ENCODE data around the gene METTL16.

The METTL16 gene

DNA sequence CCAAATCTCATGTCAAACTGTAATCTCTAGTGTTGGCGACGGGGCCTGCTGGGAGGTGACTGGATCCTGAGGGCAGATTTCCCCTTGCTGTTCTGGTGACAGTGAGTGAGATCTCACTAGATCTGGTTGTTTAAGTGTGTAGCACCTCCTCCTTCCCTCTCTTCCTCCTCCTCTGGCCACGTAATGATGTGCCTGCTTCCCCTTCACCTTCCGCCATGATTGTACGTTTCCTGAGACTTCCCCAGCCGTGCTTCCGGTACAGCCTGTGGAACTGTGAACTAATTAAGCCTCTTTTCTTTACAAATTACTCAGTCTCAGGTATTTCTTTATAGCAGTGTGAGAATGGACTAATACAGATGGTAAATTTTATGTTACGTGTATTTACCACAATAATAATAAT lies 49.2 kb downstream of the METTL16 start:
- H3K4me3 ChIP-seq (ENCODE audit: control insufficient read depth, low read depth, low read length), result no peak overlapping the region
- TF ChIP-seq, protein P1, sequence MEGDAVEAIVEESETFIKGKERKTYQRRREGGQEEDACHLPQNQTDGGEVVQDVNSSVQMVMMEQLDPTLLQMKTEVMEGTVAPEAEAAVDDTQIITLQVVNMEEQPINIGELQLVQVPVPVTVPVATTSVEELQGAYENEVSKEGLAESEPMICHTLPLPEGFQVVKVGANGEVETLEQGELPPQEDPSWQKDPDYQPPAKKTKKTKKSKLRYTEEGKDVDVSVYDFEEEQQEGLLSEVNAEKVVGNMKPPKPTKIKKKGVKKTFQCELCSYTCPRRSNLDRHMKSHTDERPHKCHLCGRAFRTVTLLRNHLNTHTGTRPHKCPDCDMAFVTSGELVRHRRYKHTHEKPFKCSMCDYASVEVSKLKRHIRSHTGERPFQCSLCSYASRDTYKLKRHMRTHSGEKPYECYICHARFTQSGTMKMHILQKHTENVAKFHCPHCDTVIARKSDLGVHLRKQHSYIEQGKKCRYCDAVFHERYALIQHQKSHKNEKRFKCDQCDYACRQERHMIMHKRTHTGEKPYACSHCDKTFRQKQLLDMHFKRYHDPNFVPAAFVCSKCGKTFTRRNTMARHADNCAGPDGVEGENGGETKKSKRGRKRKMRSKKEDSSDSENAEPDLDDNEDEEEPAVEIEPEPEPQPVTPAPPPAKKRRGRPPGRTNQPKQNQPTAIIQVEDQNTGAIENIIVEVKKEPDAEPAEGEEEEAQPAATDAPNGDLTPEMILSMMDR (IDR thresholded peaks at IDR 0.05; ENCODE audit: control insufficient read depth, insufficient read depth, low read depth, low read length, missing control alignments), result no peak
- DNase-seq (ENCODE audit: low read depth), result no peak

DNA sequence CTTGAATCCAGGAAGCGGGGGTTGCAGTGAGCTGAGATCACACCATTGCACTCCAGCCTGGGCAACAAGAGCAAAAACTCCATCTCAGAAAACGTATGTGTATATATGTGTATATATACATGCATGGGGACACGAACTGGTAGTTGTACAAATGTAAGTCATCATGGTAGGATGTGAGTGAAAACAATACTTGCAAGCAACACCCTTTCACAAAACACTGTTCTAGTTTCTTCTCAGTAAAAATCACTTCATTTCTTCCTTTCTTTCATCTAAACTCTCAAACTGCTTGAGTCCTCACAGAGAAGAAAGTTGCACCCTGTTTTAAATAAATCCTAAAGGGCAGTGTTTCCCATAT lies 51.8 kb downstream of the METTL16 start:
- TF ChIP-seq, protein P1 (IDR thresholded peaks at IDR 0.05; ENCODE audit: control insufficient read depth, insufficient read depth, low read depth, low read length, missing control alignments), result no peak
- no peak for DNase-seq (ENCODE audit: low read depth)
- no peak overlapping the region for H3K4me3 ChIP-seq (ENCODE audit: control insufficient read depth, low read depth, low read length)

DNA sequence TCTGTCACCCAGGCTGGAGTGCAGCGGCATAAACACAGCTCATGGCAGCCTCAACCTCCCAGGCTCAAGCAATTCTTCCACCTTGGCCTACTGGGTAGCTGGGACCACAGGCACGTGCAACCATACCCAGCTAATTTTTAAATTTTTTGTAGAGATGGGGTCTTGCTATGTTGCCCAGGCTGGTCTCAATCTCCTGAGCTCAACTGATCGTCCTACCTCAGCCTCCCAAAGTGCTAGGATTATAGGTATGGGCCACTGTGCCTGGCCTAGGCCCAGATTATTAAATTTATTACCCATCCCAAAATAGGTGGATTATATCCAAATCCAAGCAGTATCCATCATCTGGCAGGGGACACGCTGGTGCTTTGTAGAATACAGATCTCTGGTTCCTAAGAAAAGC lies 53.8 kb downstream of the METTL16 start:
- TF ChIP-seq, protein P1 (IDR thresholded peaks at IDR 0.05; ENCODE audit: control insufficient read depth, insufficient read depth, low read depth, low read length, missing control alignments), result no peak
- H3K4me3 ChIP-seq (ENCODE audit: control insufficient read depth, low read depth, low read length), result no peak overlapping the region
- no peak for DNase-seq (ENCODE audit: low read depth)

DNA sequence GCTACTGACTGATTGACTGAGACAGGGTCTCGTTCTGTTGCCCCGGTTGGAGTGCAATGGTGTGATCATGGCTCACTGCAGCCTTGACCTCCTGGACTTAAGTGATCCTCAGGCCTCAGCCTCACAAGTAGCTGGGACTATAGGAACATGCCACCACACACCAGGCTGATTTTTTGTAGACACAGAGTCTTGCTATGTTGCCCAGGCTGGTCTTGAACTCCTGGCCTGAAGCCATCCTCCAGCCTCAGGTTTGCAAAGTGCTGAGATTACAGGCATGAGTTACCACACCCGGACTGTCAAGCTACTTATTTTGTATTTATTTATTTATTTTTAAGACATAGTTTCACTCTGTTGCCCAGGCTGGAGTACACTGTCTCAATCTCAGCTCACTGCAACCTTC lies 55.2 kb downstream of the METTL16 start:
- DNase-seq (ENCODE audit: low read depth), result no peak
- TF ChIP-seq, protein P1 (IDR thresholded peaks at IDR 0.05; ENCODE audit: control insufficient read depth, insufficient read depth, low read depth, low read length, missing control alignments), result no peak
- H3K4me3 ChIP-seq (ENCODE audit: control insufficient read depth, low read depth, low read length), result no peak overlapping the region

DNA sequence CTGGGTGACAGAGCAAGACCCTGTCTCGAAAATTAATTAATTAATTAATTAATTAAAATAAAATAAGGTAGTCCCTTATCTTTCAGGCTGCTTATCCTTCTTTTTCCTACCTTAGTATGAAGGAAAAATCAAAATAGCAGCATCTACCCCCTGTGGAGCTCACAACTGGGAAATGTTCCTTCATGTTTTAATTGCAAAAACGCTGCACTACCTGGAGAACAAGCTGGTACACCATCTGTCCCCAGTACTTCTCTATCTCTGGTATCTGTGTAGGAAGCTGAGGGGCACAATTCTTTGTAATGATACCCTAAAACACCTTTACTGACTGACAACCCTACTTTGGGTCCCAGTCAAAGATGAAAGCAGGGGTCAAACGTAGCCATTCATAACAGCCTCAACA lies 55.7 kb downstream of the METTL16 start:
- DNase-seq (ENCODE audit: low read depth), result no peak
- TF ChIP-seq, protein P1 (IDR thresholded peaks at IDR 0.05; ENCODE audit: control insufficient read depth, insufficient read depth, low read depth, low read length, missing control alignments), result no peak
- no peak overlapping the region for H3K4me3 ChIP-seq (ENCODE audit: control insufficient read depth, low read depth, low read length)

DNA sequence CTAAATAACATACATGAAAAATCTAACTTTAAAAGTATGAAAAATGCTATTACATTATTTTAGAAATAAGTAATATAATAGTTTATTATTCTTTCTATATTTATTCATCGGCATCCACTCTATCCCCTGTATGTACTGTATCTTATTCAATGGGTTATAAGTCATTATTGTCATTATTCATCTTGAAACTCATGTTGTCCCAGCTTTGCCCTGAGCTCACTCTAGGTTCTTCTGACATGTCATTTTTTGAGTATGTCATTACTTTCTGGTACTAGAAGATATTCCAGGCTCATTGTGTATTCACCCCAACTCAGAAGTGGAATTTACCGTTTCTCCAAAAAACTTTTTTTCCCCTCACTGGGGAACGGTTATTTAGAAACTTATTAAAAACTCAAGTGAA lies 57.8 kb downstream of the METTL16 start:
- no peak for DNase-seq (ENCODE audit: low read depth)
- TF ChIP-seq, protein P1 (IDR thresholded peaks at IDR 0.05; ENCODE audit: control insufficient read depth, insufficient read depth, low read depth, low read length, missing control alignments), result no peak
- no peak overlapping the region for H3K4me3 ChIP-seq (ENCODE audit: control insufficient read depth, low read depth, low read length)

DNA sequence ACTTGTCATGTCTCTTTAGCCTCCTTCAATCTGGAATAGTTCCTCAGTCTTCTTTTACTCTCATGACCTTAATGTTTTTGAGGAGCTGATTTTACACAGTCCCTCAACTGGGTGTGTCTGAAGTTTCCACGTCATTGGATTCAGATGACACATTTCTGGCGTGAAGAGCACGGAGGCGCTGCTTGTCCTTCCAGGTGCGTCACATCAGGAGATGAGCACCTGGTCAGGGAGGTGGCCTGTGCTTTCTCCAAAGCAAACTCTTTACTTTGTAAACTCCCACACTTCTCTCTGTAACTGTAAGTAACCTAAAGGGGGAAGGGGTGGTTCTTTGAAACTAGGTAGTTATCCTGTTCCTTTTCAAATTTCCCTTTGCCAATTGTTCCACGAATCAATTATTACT lies 58.4 kb downstream of the METTL16 start:
- H3K4me3 ChIP-seq (ENCODE audit: control insufficient read depth, low read depth, low read length), result no peak overlapping the region
- no peak for DNase-seq (ENCODE audit: low read depth)
- TF ChIP-seq, protein P1 (IDR thresholded peaks at IDR 0.05; ENCODE audit: control insufficient read depth, insufficient read depth, low read depth, low read length, missing control alignments), result no peak

Measured in AG09309 (cell line).